ENCODE results near the gene FAM43A.

DNA sequence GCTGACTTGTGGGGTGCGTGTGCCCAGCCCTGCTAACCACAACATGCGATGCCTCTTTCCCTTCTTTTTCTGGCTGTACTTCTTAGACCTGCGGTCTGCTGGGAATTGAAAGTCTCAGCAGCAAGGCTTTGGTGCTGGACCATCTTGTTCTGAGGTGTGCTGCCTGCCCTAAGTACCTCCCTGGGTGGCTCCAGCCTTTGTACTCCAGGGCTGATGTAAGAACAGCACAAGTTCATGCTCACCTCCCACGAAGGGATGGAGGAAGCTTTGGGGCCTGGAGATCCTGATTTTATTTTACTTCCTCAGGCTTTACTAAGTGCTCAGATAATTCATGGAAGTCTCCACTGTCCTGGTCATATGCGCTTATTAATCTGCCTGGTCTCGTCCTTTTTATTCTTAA is 28.9 kb downstream of the FAM43A start:
- no peak for TF ChIP-seq POLR2AphosphoS5 (IDR thresholded peaks at IDR 0.05; ENCODE audit: insufficient read depth in 1 of 2, low read depth in 1 of 2)
- TF ChIP-seq, protein P1, sequence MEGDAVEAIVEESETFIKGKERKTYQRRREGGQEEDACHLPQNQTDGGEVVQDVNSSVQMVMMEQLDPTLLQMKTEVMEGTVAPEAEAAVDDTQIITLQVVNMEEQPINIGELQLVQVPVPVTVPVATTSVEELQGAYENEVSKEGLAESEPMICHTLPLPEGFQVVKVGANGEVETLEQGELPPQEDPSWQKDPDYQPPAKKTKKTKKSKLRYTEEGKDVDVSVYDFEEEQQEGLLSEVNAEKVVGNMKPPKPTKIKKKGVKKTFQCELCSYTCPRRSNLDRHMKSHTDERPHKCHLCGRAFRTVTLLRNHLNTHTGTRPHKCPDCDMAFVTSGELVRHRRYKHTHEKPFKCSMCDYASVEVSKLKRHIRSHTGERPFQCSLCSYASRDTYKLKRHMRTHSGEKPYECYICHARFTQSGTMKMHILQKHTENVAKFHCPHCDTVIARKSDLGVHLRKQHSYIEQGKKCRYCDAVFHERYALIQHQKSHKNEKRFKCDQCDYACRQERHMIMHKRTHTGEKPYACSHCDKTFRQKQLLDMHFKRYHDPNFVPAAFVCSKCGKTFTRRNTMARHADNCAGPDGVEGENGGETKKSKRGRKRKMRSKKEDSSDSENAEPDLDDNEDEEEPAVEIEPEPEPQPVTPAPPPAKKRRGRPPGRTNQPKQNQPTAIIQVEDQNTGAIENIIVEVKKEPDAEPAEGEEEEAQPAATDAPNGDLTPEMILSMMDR (IDR thresholded peaks at IDR 0.05) = no peak
